AG09319 (cell line): ENCODE data around the gene EVC.
"Not testable (repeated sequence)": the region's sequence is repeated elsewhere in the genome, so short reads cannot be mapped to it uniquely, and the experiment has no call there.

Experiments used
- DNase-seq: peaks from one replicate; pipeline ENCODE4 v3.0.0-alpha.2; 2010; ENCODE audit warnings: low read depth; ENCODE audit errors: extremely low read depth
- CTCF ChIP-seq: IDR thresholded peaks from 2 replicates; pipeline ENCODE4 v1.5.1; 2011; ENCODE audit warnings: low read depth, mild to moderate bottlenecking, inconsistent platforms, low read length, moderate library complexity

EVC gene

GRCh38 chr4:5827108-5828004 lies 116.4 kb downstream of the EVC start:
- TF ChIP-seq CTCF = no peak
- DNase-seq = no peak

GRCh38 chr4:5828005-5828391 lies 117.0 kb downstream of the EVC start:
- TF ChIP-seq CTCF = no peak
- no peak for DNase-seq

- no peak for DNase-seq
- no peak for TF ChIP-seq CTCF
These were observed 125.9 kb downstream of the EVC start for GRCh38 chr4:5836943-5837342.

GRCh38 chr4:5837483-5837882 lies 126.5 kb downstream of the EVC start:
- DNase-seq = not testable (repeated sequence)

- TF ChIP-seq CTCF = no peak
- no peak for DNase-seq
These were observed 128.3 kb downstream of the EVC start for GRCh38 chr4:5839332-5839731.

GRCh38 chr4:5839751-5840674 lies 129.0 kb downstream of the EVC start:
- no peak for TF ChIP-seq CTCF
- no peak for DNase-seq

- TF ChIP-seq CTCF = no peak
- DNase-seq = no peak
These were observed 131.5 kb downstream of the EVC start for GRCh38 chr4:5842456-5842855.
